Activated CD8-positive, alpha-beta memory T cell treated with anti-CD3 and anti-CD28 coated beads for 36 hours (primary cell): Measurements from ENCODE around the gene ALG3. TPM values are rescaled to one million over a fixed set of nuclear protein-coding genes. Genes with fewer than 3 reads are reported as not detected.

ENCODE experiments used
- CTCF ChIA-PET: fragments of 350-600 bp; sonication (Branson Sonifier 250); formaldehyde crosslinking; loops from one replicate; lab custom pipeline; 2021; ENCODE audit warnings: antibody characterized with exemption; lab: Charles Lee
- POLR2A ChIA-PET: fragments of 350-600 bp; sonication (Branson Sonifier 250); formaldehyde crosslinking; loops from one replicate; lab custom pipeline; 2021; ENCODE audit warnings: antibody characterized with exemption; lab: Charles Lee
- total RNA-seq, 2 experiments: library from RNA; stranded (reverse); gene quantifications; one replicate each; pipeline ENCODE4 v1.2.3, GENCODE V29; 2021

ALG3 gene
- total RNA-seq, 2 experiments from 2014 or later: 59.7 to 61.9 TPM

DNA sequence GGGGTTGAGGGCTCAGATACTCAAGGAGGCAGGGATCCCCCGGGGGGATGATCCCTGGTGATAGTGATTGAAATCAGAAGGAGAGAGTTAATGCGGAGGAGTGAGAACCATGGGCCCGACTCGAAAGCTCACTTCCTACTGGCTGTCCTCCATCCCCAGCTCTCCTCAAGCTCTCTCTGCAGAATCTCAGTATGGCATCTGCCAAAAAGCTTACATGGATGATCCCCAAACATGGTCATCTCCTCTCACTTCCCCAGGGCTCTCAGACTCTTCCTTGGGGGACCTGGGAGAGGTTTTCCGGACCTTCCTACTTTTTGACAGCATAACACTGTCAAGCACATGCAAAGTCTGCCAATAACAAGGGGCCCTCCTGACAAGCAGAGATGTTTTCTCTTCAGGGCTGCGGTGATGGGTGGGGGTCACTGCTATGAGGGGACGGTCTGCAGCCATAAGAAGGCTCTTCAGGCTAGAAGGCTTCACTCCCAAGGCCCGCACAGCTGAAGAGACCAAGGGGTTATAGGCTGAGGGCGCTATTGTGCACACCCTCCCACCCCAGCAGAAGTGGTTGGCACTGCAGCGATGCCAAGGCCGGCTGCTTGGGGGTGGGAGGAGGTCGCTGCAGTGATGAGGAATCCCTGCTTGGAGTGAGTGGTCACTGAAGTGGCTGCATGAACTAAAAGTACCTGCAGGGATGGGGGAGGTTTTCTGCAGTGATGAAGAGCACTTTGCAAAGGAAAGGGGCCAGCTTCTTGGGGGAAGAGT is 20.2 kb downstream of the ALG3 start:
- ChIA-PET POLR2A (interaction anchor here (0.6 to 1.4 kb wide), 3 partner anchors 22 to 143 kb away, joined by 3 to 5 read pairs (median 3); no protein-coding TSS in a partner anchor), CTCF (interaction anchor here (0.6 to 4.1 kb wide), 17 partner anchors 9 to 457 kb away, joined by 3 to 29 read pairs (median 4); partner anchors contain the start of genes EEF1AKMT4 and FAM131A)

DNA sequence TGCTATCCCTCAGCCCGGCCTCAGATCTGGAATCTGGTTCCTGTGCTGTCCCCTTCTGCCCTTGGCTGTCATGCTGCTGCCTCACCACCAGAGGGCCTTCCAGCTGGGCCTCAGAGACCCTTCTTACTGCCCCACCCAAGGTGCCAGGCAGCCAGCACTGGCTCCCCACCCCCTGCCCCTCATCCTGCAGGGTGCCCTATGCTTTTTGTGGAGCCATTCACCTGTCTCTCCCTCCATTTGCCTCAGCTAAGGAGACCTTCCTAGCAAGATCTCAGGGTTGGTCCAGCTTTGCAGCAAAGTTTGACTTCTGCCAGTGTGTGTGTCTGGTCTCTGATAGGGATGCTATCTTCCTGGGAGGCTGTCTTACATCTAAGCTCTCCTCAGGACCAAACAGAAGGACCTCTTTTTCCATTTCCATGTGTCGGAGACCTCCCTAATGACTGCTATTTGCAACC is 21.3 kb downstream of the ALG3 start:
- CTCF ChIA-PET: interaction anchor here (0.6 to 4.1 kb wide), 23 partner anchors 8 to 456 kb away, joined by 3 to 29 read pairs (median 4); partner anchors contain the start of genes EEF1AKMT4 and FAM131A

DNA sequence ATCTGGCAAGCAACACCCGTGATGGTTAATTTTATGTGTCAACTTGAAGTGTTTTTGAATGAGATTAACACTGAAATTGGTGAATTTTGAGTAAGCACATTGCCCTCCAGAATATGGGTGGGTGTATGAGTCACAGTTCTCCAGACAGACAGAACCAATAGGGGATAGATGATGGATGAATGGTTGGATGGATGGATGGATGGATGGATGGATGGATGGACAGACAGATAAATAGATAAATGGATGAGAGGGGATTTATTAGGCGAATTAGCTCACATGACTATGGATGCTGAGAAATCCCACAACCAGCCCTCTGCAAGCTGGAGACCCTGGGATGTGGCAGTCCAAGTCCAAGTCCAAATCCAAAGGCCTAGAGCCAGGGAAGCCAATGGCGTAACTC is 24.8 kb downstream of the ALG3 start:
- CTCF ChIA-PET: no interaction called here
- POLR2A ChIA-PET: no interaction called here

More for the DNA sequence above, 21.3 kb downstream of the ALG3 start:
- POLR2A ChIA-PET: interaction anchor here (1.4 kb wide), 1 partner anchor 23 kb away, joined by 3 read pairs; no protein-coding TSS in a partner anchor

DNA sequence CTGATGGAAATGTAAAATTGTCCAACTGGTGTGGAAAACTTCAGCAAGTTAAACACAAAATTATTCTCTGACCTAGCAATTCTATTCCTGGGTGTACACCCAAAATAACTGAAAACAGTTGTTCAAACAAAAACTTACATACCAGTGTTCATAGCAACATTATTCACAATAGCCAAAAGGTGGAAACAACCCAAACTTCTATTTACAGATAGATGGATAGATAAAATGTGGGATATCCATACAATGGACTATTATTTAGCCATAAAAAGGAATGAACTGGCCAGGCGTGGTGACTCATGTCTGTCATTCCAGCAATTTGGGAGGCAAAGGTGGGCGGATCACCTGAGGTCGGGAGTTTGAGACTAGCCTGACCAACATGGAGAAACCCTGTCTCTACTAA is 26.2 kb downstream of the ALG3 start:
- CTCF ChIA-PET: no interaction called here
- POLR2A ChIA-PET: no interaction called here

DNA sequence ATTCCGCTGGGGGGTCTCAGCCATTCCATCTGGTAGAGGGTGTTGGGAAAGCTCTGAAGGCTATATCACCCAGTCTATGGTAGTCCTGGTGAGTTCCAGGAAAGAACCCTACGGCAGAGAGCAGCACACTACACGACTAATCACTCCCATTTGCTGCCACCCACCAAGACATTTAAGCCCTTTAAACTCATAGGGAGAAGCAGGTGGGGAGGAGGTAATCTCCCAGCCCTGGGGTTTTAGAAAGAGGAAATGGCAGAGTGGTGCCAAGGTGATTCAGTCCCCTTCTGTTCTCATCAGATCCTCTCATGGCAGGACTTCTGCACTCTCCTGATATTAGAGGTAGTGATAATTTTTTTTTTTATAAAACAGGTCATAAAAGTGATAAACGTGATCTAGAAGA is 29.9 kb downstream of the ALG3 start:
- ChIA-PET POLR2A (no interaction called here), CTCF (interaction anchor here (0.7 kb wide), 1 partner anchor 54 kb away, joined by 3 read pairs; no protein-coding TSS in a partner anchor)

DNA sequence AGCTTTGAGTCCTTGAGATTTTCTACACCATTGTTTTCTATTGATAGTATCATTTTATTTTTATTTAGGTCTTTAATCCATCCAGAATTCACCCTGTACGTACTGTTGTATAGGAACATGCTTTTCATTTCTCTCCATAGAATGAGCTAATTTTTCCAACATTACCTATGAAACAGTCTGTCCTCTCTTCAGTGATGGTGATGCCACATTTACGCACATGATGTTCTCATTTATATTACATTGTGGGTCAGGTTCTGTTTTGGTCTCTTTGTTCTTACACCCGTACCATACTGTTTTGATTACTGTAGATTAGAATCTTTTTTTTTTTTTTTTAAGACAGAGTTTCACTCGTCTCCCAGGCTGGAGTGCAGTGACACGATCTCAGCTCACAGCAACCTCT is 37.0 kb downstream of the ALG3 start:
- CTCF ChIA-PET: interaction anchor here (0.6 kb wide), 1 partner anchor 170 kb away, joined by 3 read pairs; no protein-coding TSS in a partner anchor
- POLR2A ChIA-PET: interaction anchor here (0.5 kb wide), 1 partner anchor 609 kb away, joined by 3 read pairs; no protein-coding TSS in a partner anchor

DNA sequence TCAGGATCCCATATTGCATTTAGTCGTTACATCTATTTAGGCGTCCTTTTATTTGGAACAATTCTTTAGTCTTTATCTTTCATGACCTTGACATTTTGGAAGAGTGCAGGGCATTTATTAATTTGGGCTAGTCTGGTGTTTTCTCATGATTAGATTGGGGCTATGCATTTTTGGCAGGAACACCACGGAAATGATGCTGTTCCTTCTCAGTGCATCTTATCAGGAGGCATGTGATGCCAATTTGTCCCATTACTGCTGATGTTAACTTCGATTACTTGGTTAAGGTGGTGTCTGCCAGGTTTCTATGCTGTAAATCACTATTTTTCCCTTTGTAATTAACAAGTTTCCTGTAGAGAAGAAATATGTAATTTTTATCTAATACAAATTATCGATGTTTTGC is 37.5 kb downstream of the ALG3 start:
- POLR2A ChIA-PET: interaction anchor here (0.5 kb wide), 1 partner anchor 608 kb away, joined by 3 read pairs; no protein-coding TSS in a partner anchor
- CTCF ChIA-PET: interaction anchor here (0.6 kb wide), 1 partner anchor 170 kb away, joined by 3 read pairs; no protein-coding TSS in a partner anchor

DNA sequence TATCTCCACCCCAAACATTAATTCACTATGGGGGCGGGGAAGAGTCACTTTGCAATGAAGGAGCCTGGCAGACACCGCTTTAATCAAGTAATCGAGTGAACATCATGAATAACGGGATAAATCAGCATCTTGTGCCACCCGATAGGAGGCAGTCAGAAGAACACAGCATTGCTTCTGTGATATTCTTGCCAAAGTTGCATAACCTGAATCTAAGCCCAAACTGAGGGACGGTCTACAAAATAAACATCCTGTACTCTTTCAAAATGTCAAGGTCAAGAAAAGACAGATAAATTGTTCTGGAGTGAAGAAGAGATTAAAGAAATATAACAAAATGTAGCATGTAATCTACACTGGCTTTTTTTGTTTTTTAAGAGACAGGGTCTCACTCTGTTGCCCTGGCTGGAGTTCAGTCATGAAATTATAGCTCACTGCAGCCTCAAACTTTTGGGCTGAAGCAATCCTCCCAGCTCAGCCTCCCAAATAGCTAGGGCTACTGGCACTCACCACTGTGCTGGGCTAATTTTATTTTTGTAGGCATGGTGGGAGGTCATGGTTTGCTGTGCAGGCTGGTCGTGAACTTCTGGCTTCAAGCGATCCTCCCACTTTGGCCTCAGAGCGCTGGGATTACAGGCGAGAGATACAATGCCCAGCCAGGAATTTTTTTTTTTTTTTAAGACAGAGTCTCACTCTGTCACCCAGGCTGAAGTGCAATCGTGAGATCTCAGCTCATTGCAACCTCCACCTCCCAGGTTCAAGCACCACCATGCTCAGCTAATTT is 39.4 kb downstream of the ALG3 start:
- ChIA-PET POLR2A (no interaction called here), CTCF (interaction anchor here (1.3 kb wide), 1 partner anchor 18 kb away, joined by 4 read pairs; no protein-coding TSS in a partner anchor)

DNA sequence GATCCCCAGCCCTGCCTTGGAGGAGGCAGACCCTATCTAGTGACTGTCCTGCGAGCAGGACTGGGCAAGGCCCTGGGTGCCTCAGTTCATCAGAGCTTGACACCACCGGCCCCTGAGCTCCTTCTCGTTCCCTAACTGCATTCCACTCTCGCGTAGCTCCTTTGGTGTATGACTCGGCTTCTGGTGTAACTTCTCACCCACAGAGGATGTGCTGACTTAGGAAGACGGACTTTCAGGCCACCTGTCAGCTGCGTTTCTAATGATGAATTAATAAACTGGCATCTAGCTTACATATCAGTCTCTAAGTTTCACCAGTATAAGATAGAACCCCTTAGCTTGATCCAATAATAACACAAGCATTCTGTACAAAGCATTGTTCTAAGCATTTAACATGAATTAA is 45.2 kb downstream of the ALG3 start:
- ChIA-PET POLR2A (no interaction called here), CTCF (no interaction called here)

DNA sequence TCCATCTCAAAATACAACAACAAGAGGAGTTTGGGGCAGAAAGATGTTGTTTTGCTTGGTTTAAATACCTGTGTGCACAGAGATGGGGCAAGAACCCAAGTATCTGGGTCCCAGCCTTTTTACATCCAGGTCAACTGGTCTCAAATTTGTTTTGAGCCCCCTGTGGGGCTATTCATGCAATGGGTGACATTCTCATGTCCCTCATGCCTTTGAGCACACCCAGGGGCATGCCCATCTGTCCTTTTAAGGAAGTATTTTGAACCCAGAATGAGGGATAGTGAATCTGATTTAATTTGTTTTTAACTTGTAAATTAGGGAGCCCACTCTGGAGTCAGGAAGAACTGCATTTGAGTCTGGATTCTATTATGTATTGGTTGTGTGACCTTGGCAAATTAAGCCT is 47.9 kb downstream of the ALG3 start:
- ChIA-PET CTCF (no interaction called here), POLR2A (no interaction called here)

DNA sequence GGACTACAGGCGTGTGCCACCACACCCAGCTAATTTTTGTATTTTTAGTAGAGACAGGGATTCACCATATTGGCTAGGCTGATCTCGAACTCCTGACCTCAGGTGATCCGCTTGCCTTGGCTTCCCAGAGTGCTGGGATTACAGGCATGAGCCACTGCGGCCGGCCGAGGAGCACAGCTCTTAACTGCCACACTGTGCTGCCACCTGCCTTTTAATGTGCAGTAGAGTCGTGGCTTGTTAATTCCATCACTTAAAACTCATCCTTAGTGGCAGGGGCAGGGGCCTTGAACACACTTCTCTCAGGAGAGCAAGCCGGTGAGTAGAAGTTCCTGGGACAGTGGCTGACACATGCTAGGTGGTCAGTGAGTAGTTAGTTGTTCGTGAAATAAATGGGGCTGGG is 50.3 kb downstream of the ALG3 start:
- POLR2A ChIA-PET: interaction anchor here (0.7 kb wide), 2 partner anchors 116 to 596 kb away, joined by 3 to 4 read pairs; no protein-coding TSS in a partner anchor
- CTCF ChIA-PET: no interaction called here

DNA sequence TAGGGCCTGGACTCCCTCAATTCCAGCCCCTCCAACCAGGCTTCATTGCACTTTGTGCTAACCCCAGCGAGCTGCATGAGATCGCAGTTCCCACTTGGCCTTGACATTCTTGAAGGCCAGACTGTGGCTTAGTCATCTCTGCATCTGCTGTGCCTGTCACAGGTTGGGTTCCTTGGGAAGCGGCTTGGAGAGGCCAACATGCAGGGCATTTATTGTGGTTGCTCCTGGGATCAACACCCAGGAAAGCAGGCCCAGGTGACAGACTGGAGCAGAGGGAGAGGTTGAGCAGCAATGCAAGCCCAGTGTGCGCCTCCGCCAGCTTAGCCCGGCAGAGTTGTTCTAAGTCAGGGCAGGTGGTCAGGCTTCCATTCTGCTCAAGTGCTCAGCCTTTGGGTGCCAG is 52.2 kb downstream of the ALG3 start:
- CTCF ChIA-PET: no interaction called here
- POLR2A ChIA-PET: no interaction called here

DNA sequence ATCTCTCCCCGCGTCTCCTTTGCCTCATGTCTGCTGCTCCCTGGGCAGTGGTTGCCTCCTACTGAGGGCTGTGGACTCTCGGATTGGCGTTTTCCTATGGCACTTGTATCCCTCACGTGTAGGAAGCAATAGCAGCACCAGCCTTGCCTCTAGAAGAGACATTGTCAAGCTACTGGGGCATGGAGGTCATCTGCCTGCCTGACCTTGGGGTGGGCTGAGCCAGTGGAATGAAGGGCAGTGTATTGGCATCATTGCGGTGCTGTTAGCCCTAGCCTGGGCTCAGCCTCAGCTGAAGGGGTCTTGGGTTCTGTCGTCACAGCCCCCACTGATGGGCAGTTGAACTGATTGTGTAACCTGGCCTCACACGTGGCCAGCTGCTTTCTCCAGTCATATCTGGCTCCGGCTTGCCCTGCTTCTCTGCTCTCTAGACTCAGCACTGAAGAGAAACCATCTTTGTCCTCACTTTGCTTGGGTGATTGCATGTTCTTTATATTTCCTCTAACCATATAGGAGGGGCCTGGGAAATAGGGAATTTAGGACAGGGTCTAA is 54.7 kb downstream of the ALG3 start:
- ChIA-PET POLR2A (no interaction called here), CTCF (no interaction called here)

DNA sequence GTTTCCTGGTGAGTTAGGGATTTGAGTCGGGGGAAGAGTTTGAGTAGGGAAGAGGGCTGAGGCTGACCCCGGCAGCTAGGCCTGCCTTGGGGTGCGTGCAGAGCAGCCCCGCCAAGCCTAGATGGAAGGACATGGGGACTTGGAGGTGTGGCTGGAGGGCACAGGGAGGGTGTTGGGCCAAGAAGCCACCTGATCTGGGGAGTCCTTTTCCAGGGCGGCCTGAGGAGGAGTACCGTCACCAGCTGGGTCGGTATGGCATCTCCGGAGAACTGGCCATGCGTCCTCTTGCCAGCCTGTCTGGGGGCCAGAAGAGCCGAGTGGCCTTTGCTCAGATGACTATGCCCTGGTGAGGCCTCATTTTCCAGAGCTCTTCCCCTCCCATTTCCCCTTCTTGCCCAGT is 55.9 kb downstream of the ALG3 start:
- CTCF ChIA-PET: no interaction called here
- POLR2A ChIA-PET: no interaction called here

Other genes starting within 250 kb of the ALG3 start
- 10 to 100 TPM; 18.2 to 18.9 TPM for gene ABCC5, start 231.1 kb downstream of the ALG3 start, total RNA-seq
- gene HTR3D, start 217.2 kb downstream of the ALG3 start, total RNA-seq: not detected
- not detected for gene HTR3C, start 195.9 kb downstream of the ALG3 start, total RNA-seq
- not detected for gene HTR3E, start 151.9 kb downstream of the ALG3 start, total RNA-seq
- 10 to 100 TPM; 74.8 to 76.4 TPM for gene EIF2B5, start 113.6 kb downstream of the ALG3 start, total RNA-seq
- gene DVL3, start 93.6 kb downstream of the ALG3 start, total RNA-seq: 10 to 100 TPM; 36.3 to 37.9 TPM
- gene AP2M1, start 74.1 kb downstream of the ALG3 start, total RNA-seq: 100 to 1,000 TPM; 240 to 244 TPM
- gene ABCF3, start 62.8 kb downstream of the ALG3 start, total RNA-seq: 10 to 100 TPM; 62.4 to 67.6 TPM
- gene VWA5B2, start 19.4 kb downstream of the ALG3 start, total RNA-seq: not detected
- 10 to 100 TPM; 14.2 to 15.7 TPM for gene EEF1AKMT4, start 710 bp upstream of the ALG3 start, total RNA-seq
- under 1 TPM; 0.36 to 0.69 TPM for gene CAMK2N2, start 12.6 kb upstream of the ALG3 start, total RNA-seq
- not detected for gene ECE2, start 27.1 kb upstream of the ALG3 start, total RNA-seq
- 100 to 1,000 TPM; 309 to 314 TPM for gene PSMD2, start 50.3 kb upstream of the ALG3 start, total RNA-seq
- gene EIF4G1, start 65.6 kb upstream of the ALG3 start, total RNA-seq: 100 to 1,000 TPM; 693 to 706 TPM
- gene FAM131A, start 88.6 kb upstream of the ALG3 start, total RNA-seq: 1 to 10 TPM; 1.7 to 1.8 TPM
- gene CLCN2, start 112.6 kb upstream of the ALG3 start, total RNA-seq: 1 to 10 TPM; 6.1 to 7.0 TPM
- 100 to 1,000 TPM; 188 to 190 TPM for gene POLR2H, start 112.7 kb upstream of the ALG3 start, total RNA-seq
- gene THPO, start 129.2 kb upstream of the ALG3 start, total RNA-seq: not detected
- gene CHRD, start 131.1 kb upstream of the ALG3 start, total RNA-seq: not detected